Fibroblast of lung (primary cell): ENCODE data around the gene NPHP3.

Source experiments
- CTCF ChIP-seq, 2 donors: IDR thresholded peaks in 1 of 2; conservative IDR thresholded peaks in 1 of 2; 1 replicate in 1 of 2; 2 replicates in 1 of 2; pipeline ENCODE4 v1.5.1; 2011 to 2012; ENCODE audit warnings: low read length in 2 of 2, control low read depth in 1 of 2, inconsistent platforms in 1 of 2, low read depth in 1 of 2, mild to moderate bottlenecking in 1 of 2
- EZH2 ChIP-seq: IDR thresholded peaks from 2 replicates; pipeline ENCODE4 v1.5.1; 2012; ENCODE audit warnings: low read length, control low read depth, mild to moderate bottlenecking; ENCODE audit errors: missing control alignments

- no peak for TF ChIP-seq EZH2
- TF ChIP-seq CTCF (conservative IDR thresholded peaks at IDR 0.05 in 1 of 2, IDR thresholded peaks at IDR 0.05 in 1 of 2; ENCODE audit: low read depth in 1 of 2, low read length in 2 of 2), result no peak
Observed at GRCh38 chr3:132635052-132635451, 87.2 kb downstream of the NPHP3 start.
